PFSK-1 (cell line): ENCODE data around the gene PRDM4.

Experiments
- FOXP2 ChIP-seq: optimal IDR thresholded peaks from 2 replicates; pipeline ENCODE3; 2011; ENCODE audit warnings: borderline replicate concordance, control low read depth, inconsistent platforms; ENCODE audit not compliant: insufficient read depth; ENCODE audit errors: extremely low read length, extremely low read depth
- POLR2AphosphoS5 ChIP-seq: IDR thresholded peaks from 2 replicates; pipeline ENCODE4 v1.6.1; 2012; ENCODE audit warnings: low read depth, mild to moderate bottlenecking, control low read depth, low read length, moderate library complexity
- SIN3A ChIP-seq: IDR thresholded peaks from 2 replicates; pipeline ENCODE4 v1.6.1; 2012; ENCODE audit warnings: mild to moderate bottlenecking, low read length, moderate library complexity, borderline replicate concordance; ENCODE audit not compliant: insufficient read depth
- TAF1 ChIP-seq: IDR thresholded peaks from 2 replicates; pipeline ENCODE4 v1.6.1; 2012; ENCODE audit warnings: low read length, control low read depth, borderline replicate concordance; ENCODE audit not compliant: insufficient read depth
- TF ChIP-seq, protein P1 (sequence below), 2 experiments: IDR thresholded peaks; 2 replicates each; pipeline versions ENCODE4 v1.6.1 to v1.8.0; 2011 to 2012; ENCODE audit warnings: low read depth in 2 of 2, low read length in 2 of 2, control low read depth in 1 of 2, inconsistent platforms in 1 of 2, mild to moderate bottlenecking in 1 of 2, moderate library complexity in 1 of 2; ENCODE audit not compliant: insufficient read depth in 1 of 2

The PRDM4 gene

GRCh38 chr12:107730618-107731341, 30.2 kb downstream of the PRDM4 start:
- TF ChIP-seq, protein P1, sequence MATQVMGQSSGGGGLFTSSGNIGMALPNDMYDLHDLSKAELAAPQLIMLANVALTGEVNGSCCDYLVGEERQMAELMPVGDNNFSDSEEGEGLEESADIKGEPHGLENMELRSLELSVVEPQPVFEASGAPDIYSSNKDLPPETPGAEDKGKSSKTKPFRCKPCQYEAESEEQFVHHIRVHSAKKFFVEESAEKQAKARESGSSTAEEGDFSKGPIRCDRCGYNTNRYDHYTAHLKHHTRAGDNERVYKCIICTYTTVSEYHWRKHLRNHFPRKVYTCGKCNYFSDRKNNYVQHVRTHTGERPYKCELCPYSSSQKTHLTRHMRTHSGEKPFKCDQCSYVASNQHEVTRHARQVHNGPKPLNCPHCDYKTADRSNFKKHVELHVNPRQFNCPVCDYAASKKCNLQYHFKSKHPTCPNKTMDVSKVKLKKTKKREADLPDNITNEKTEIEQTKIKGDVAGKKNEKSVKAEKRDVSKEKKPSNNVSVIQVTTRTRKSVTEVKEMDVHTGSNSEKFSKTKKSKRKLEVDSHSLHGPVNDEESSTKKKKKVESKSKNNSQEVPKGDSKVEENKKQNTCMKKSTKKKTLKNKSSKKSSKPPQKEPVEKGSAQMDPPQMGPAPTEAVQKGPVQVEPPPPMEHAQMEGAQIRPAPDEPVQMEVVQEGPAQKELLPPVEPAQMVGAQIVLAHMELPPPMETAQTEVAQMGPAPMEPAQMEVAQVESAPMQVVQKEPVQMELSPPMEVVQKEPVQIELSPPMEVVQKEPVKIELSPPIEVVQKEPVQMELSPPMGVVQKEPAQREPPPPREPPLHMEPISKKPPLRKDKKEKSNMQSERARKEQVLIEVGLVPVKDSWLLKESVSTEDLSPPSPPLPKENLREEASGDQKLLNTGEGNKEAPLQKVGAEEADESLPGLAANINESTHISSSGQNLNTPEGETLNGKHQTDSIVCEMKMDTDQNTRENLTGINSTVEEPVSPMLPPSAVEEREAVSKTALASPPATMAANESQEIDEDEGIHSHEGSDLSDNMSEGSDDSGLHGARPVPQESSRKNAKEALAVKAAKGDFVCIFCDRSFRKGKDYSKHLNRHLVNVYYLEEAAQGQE (IDR thresholded peaks at IDR 0.05; ENCODE audit: insufficient read depth in 1 of 2, low read depth in 2 of 2, low read length in 2 of 2), result no peak
- TF ChIP-seq FOXP2 (no peak), SIN3A (no peak), TAF1 (no peak), POLR2AphosphoS5 (no peak)

GRCh38 chr12:107718606-107719005, 42.3 kb downstream of the PRDM4 start:
- TF ChIP-seq POLR2AphosphoS5, result no peak
- TF ChIP-seq, protein P1 (IDR thresholded peaks at IDR 0.05; ENCODE audit: insufficient read depth in 1 of 2, low read depth in 2 of 2, low read length in 2 of 2), result no peak
- no peak for TF ChIP-seq TAF1
- no peak for TF ChIP-seq FOXP2
- no peak for TF ChIP-seq SIN3A

DNA sequence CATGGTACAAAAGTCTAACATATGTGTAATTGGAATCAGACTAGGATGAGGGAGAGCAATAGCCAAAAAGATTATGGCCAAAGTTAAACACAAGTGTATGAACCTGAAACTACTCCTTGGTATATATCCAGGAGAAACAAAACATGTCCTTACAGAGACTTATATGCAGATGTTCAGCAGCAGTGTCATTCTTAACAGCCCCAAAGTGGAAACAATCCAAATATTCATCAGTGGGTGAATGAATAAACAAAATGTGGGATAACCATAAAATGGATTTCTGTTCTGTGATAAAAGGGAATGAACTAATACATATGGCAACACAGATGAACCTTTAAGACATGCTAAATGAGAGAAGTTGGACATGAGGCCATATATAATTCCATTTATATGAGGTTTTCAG, 45.2 kb downstream of the PRDM4 start:
- TF ChIP-seq TAF1, result no peak
- no peak for TF ChIP-seq FOXP2
- TF ChIP-seq SIN3A, result no peak
- TF ChIP-seq, protein P1 (IDR thresholded peaks at IDR 0.05; ENCODE audit: insufficient read depth in 1 of 2, low read depth in 2 of 2, low read length in 2 of 2), result no peak
- no peak for TF ChIP-seq POLR2AphosphoS5

DNA sequence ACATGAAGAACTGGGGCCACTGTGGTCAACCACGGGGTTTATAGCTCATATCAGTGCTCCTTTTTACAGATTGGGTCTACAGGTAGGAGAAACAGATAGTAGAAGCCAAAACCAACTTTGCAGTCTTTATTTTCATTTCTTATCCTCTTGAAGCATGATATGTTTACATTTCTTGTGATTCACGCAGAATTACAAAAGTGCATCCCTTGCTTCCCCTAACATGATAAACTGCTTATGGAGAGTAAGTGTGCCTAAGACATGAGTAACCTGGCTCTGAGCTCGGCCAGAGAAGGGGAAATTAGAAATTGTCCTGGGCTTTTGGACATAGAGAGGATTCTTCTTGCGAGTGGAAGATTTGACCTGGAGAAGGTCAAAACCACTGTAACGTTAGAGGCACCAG, 56.9 kb downstream of the PRDM4 start:
- no peak for TF ChIP-seq SIN3A
- TF ChIP-seq, protein P1 (IDR thresholded peaks at IDR 0.05; ENCODE audit: insufficient read depth in 1 of 2, low read depth in 2 of 2, low read length in 2 of 2), result no peak

GRCh38 chr12:107702106-107702505, 58.8 kb downstream of the PRDM4 start:
- TF ChIP-seq TAF1 (no peak), SIN3A (no peak), FOXP2 (no peak)
- TF ChIP-seq, protein P1 (IDR thresholded peaks at IDR 0.05; ENCODE audit: insufficient read depth in 1 of 2, low read depth in 2 of 2, low read length in 2 of 2), result no peak
